NB4 (cell line): ENCODE data around the gene ALPG.
A peak's percentile ranks its signal among the peaks of the same experiment; 100 is the strongest.

Source experiments
- DNase-seq: peaks from one replicate; pipeline ENCODE4 v3.0.0; 2010; ENCODE audit warnings: low read depth
- H3K4me3 ChIP-seq: one replicate; pipeline ENCODE4 v1.5.1; 2011; ENCODE audit warnings: mild to moderate bottlenecking, low read depth, low read length, moderate library complexity
- CTCF ChIP-seq: IDR thresholded peaks from one replicate; pipeline ENCODE4 v1.5.1; 2012; ENCODE audit warnings: low read depth, low read length
- MAX ChIP-seq: IDR thresholded peaks from 2 replicates; pipeline ENCODE4 v1.6.1; 2011; ENCODE audit warnings: low read depth, low read length
- MYC ChIP-seq: IDR thresholded peaks from 2 replicates; pipeline ENCODE4 v1.6.1; 2011; ENCODE audit warnings: low read depth, low read length
- POLR2A ChIP-seq: IDR thresholded peaks from 2 replicates; pipeline ENCODE4 v1.6.1; 2011; ENCODE audit warnings: mild to moderate bottlenecking; ENCODE audit not compliant: insufficient read length; ENCODE audit errors: extremely low read depth

Gene ALPG

GRCh38 chr2:232372231-232373208 is 34.1 kb upstream of the ALPG start:
- no peak overlapping the region for H3K4me3 ChIP-seq
- TF ChIP-seq POLR2A (no peak), MAX (no peak), MYC (no peak), CTCF (no peak)
- DNase-seq = peak; percentile 91

GRCh38 chr2:232374356-232374755 is 32.3 kb upstream of the ALPG start:
- TF ChIP-seq POLR2A (no peak), MAX (no peak)
- DNase-seq = no peak
- no peak overlapping the region for H3K4me3 ChIP-seq

- no peak for DNase-seq
- TF ChIP-seq MYC (no peak), POLR2A (no peak), CTCF (no peak), MAX (no peak)
- no peak overlapping the region for H3K4me3 ChIP-seq
Observed at GRCh38 chr2:232375164-232375563, 31.5 kb upstream of the ALPG start.

GRCh38 chr2:232376260-232376659 is 30.4 kb upstream of the ALPG start:
- no peak for DNase-seq
- H3K4me3 ChIP-seq = no peak overlapping the region
- no peak for TF ChIP-seq POLR2A
- no peak for TF ChIP-seq MYC
- no peak for TF ChIP-seq CTCF
- TF ChIP-seq MAX = no peak

- no peak for DNase-seq
- H3K4me3 ChIP-seq = no peak overlapping the region
- no peak for TF ChIP-seq MAX
- TF ChIP-seq POLR2A = no peak
- no peak for TF ChIP-seq CTCF
- TF ChIP-seq MYC = no peak
Observed at GRCh38 chr2:232376713-232377112, 29.9 kb upstream of the ALPG start.

GRCh38 chr2:232377319-232377718 is 29.3 kb upstream of the ALPG start:
- no peak overlapping the region for H3K4me3 ChIP-seq
- no peak for DNase-seq
- TF ChIP-seq POLR2A = no peak
- no peak for TF ChIP-seq MAX
- no peak for TF ChIP-seq CTCF
- TF ChIP-seq MYC = no peak
